KMS-11 (cell line): ENCODE results near the gene NHEJ1.

Source experiments
- H2AFZ ChIP-seq: fragments of 200-600 bp; sonication (generic); 2 replicates; pipeline ENCODE4 v1.6.1; 2016; ENCODE audit warnings: antibody characterized with exemption, mixed run types, low read depth
- H3K27ac ChIP-seq: fragments of 200-600 bp; sonication (generic); 2 replicates; pipeline ENCODE4 v1.6.1; 2016; ENCODE audit warnings: mild to moderate bottlenecking, mixed run types
- H3K27me3 ChIP-seq: fragments of 200-600 bp; sonication (generic); 2 replicates; pipeline ENCODE4 v1.6.1; 2017; ENCODE audit warnings: mild to moderate bottlenecking, low read depth, mixed run types, moderate library complexity; ENCODE audit not compliant: insufficient read depth
- H3K36me3 ChIP-seq: fragments of 200-600 bp; sonication (generic); 2 replicates; pipeline ENCODE4 v1.6.1; 2017; ENCODE audit warnings: mild to moderate bottlenecking, mixed run types; ENCODE audit not compliant: insufficient read depth
- H3K4me1 ChIP-seq: fragments of 200-600 bp; sonication (generic); 2 replicates; pipeline ENCODE4 v1.6.1; 2016; ENCODE audit warnings: mild to moderate bottlenecking, low read depth, mixed run types; ENCODE audit not compliant: poor library complexity, severe bottlenecking
- H3K4me2 ChIP-seq: fragments of 200-600 bp; sonication (generic); 2 replicates; pipeline ENCODE4 v1.7.0; 2016; ENCODE audit warnings: mild to moderate bottlenecking, mixed run types
- H3K4me3 ChIP-seq: fragments of 200-600 bp; sonication (generic); IDR thresholded peaks from 2 replicates; pipeline ENCODE4 v1.6.1; 2017; ENCODE audit warnings: low read depth, low read length, mixed read lengths; ENCODE audit not compliant: insufficient read depth
- H3K79me2 ChIP-seq: fragments of 200-600 bp; sonication (generic); 2 replicates; pipeline ENCODE4 v1.6.1; 2016; ENCODE audit warnings: low read depth, mixed run types; ENCODE audit not compliant: insufficient read depth
- H3K9ac ChIP-seq: fragments of 200-600 bp; sonication (generic); 2 replicates; pipeline ENCODE4 v1.6.1; 2016; ENCODE audit warnings: mild to moderate bottlenecking, mixed run types
- H4K20me1 ChIP-seq: fragments of 200-600 bp; sonication (generic); 2 replicates; pipeline ENCODE4 v1.6.1; 2016; ENCODE audit warnings: mild to moderate bottlenecking, mixed run types; ENCODE audit not compliant: insufficient read depth
- TF ChIP-seq, protein P1 (sequence below): fragments of 200-600 bp; sonication (generic); conservative IDR thresholded peaks from 2 replicates; pipeline ENCODE4 v1.6.1; 2017; ENCODE audit warnings: low read depth, mild to moderate bottlenecking, antibody characterized with exemption, low read length, moderate library complexity, mixed read lengths

The NHEJ1 gene

DNA sequence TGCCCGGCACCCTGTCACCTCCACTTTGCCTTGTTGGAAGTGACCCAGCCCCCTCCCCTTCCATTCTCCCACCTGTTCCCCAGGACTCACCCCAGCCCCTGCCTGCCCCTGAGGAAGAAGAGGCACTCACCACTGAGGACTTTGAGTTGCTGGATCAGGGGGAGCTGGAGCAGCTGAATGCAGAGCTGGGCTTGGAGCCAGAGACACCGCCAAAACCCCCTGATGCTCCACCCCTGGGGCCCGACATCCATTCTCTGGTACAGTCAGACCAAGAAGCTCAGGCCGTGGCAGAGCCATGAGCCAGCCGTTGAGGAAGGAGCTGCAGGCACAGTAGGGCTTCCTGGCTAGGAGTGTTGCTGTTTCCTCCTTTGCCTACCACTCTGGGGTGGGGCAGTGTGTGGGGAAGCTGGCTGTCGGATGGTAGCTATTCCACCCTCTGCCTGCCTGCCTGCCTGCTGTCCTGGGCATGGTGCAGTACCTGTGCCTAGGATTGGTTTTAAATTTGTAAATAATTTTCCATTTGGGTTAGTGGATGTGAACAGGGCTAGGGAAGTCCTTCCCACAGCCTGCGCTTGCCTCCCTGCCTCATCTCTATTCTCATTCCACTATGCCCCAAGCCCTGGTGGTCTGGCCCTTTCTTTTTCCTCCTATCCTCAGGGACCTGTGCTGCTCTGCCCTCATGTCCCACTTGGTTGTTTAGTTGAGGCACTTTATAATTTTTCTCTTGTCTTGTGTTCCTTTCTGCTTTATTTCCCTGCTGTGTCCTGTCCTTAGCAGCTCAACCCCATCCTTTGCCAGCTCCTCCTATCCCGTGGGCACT, 21.9 kb upstream of the NHEJ1 start:
- H3K36me3 ChIP-seq, result no peaks in the 10 kb centered on the region

DNA sequence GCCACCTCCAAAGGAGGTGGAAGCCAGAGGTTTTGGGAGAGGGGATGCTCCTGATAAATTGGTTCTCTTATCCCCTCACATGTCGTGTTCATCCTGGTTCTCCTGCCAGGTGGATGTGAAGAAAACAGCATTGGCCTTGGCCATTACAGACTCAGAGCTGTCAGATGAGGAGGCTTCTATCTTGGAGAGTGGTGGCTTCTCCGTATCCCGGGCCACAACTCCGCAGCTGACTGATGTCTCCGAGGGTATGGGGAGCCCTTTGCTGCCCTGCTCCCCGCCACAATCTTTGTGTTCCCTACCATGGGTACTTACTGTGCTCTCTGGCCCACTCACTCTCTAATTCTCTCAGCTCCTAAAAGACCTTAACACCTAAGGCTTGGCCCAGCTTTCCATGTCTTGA, 20.9 kb upstream of the NHEJ1 start:
- Histone ChIP-seq H3K36me3 (no peaks in the 10 kb centered on the region), H3K9ac (no peak overlapping the region), H3K79me2 (peaks cover 19% of the 10 kb centered on the region; the same call in 1 of the 2 replicates), H3K27me3 (no peaks in the 10 kb centered on the region), H2AFZ (no peak overlapping the region), H4K20me1 (no peaks in the 10 kb centered on the region), H3K4me2 (no peak overlapping the region), H3K4me3 (no peak overlapping the region), H3K27ac (no peak overlapping the region), H3K4me1 (peaks cover 9% of the 10 kb centered on the region)
- TF ChIP-seq, protein P1, sequence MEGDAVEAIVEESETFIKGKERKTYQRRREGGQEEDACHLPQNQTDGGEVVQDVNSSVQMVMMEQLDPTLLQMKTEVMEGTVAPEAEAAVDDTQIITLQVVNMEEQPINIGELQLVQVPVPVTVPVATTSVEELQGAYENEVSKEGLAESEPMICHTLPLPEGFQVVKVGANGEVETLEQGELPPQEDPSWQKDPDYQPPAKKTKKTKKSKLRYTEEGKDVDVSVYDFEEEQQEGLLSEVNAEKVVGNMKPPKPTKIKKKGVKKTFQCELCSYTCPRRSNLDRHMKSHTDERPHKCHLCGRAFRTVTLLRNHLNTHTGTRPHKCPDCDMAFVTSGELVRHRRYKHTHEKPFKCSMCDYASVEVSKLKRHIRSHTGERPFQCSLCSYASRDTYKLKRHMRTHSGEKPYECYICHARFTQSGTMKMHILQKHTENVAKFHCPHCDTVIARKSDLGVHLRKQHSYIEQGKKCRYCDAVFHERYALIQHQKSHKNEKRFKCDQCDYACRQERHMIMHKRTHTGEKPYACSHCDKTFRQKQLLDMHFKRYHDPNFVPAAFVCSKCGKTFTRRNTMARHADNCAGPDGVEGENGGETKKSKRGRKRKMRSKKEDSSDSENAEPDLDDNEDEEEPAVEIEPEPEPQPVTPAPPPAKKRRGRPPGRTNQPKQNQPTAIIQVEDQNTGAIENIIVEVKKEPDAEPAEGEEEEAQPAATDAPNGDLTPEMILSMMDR, result no peak

More for the DNA sequence above, 21.9 kb upstream of the NHEJ1 start:
- Histone ChIP-seq H3K9ac (no peak overlapping the region), H3K79me2 (peaks cover 19% of the 10 kb centered on the region; the same call in 1 of the 2 replicates), H4K20me1 (no peaks in the 10 kb centered on the region), H3K4me3 (no peak overlapping the region), H3K27ac (no peak overlapping the region), H3K4me1 (peaks cover 9% of the 10 kb centered on the region), H3K4me2 (no peak overlapping the region), H2AFZ (no peak overlapping the region), H3K27me3 (no peaks in the 10 kb centered on the region)
- TF ChIP-seq, protein P1, result no peak

DNA sequence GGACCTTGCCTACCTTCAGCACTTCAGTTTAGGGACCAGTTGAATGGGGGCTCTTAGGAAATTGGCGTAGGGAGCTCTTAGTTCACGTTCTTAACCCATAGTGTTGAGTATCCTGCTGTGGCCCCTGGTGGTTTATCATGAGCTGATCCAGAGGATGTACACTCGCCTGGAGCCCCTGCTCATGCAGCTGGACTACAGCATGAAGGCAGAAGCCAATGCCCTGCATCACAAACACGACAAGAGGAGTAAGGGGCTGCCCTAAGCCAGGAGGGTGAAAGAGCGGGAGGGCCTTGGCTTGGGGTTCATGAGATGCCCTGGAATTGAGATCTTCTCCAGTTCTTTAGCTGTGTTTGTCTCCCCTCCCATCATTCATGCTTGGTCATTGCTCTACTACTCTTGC, 20.3 kb upstream of the NHEJ1 start:
- H3K4me2 ChIP-seq, result no peak overlapping the region
- no peaks in the 10 kb centered on the region for H3K36me3 ChIP-seq
- H3K27ac ChIP-seq, result no peak overlapping the region
- H3K9ac ChIP-seq, result no peak overlapping the region
- TF ChIP-seq, protein P1, result no peak
- H2AFZ ChIP-seq, result no peak overlapping the region
- no peaks in the 10 kb centered on the region for H4K20me1 ChIP-seq
- peaks cover 22% of the 10 kb centered on the region; the same call in 1 of the 2 replicates for H3K79me2 ChIP-seq
- peaks cover 9% of the 10 kb centered on the region for H3K4me1 ChIP-seq
- H3K4me3 ChIP-seq, result no peak overlapping the region
- no peaks in the 10 kb centered on the region for H3K27me3 ChIP-seq

DNA sequence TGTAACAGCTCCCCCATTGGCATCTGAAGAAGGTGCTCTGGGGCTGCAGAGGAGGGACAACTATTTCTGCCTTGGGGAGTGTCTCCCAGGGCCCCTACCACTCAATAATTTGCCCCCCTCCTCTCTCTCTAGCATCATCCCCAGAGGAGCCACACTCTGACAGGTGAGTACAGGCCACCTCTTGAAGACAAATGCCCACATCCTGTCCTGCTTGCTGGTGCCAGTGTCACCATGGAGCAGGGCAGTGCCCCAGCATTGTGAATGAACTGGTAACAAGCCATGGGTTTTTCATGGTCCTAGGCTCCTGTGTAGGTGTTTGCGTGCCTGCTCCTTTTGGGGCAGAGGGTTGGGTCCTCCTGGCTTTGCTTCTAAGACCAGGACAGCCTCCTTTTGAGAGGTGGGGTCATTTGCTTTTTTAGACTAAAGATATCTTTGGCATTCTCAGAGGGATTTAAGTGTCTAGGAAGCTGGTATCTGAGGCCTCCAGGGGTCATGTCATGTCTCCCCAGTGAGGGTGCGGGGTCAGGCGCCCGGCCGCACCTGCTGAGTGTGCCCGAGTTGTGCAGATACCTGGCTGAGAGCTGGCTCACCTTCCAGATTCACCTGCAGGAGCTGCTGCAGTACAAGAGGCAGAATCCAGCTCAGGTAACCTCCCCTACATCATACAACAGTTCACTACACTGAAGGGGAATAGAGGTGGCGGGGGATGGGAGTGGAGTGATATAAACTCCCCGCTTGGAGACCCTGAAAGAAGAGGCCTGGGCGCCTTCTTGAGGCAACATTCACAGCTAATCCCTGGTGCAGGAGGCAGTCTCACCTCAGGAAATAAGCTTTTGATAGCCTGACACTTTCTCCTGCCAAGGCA, 19.2 kb upstream of the NHEJ1 start:
- TF ChIP-seq, protein P1, result no peak
- Histone ChIP-seq H3K4me3 (no peak overlapping the region), H3K79me2 (peaks cover 29% of the 10 kb centered on the region; the same call in 1 of the 2 replicates), H3K9ac (no peak overlapping the region), H3K4me1 (peaks cover 18% of the 10 kb centered on the region), H3K4me2 (peak overlapping the region; percentile 98), H3K36me3 (no peaks in the 10 kb centered on the region), H3K27ac (no peak overlapping the region), H3K27me3 (no peaks in the 10 kb centered on the region), H2AFZ (no peak overlapping the region), H4K20me1 (no peaks in the 10 kb centered on the region)
